ENCODE measurements around the gene CEP44. TPM values are rescaled to one million over a fixed set of nuclear protein-coding genes. Genes with fewer than 3 reads are reported as not detected.

Gene CEP44
- total RNA-seq, 2 experiments from 2014 or later: 25.1 to 26.9 TPM

- no peaks in the 10 kb centered on the region for H3K9me3 Mint-ChIP-seq
- H3K27me3 Mint-ChIP-seq: no peaks in the 10 kb centered on the region
- no peak overlapping the region for H3K27ac Mint-ChIP-seq
- H3K4me3 Mint-ChIP-seq: no peak overlapping the region
- peaks cover 20% of the 10 kb centered on the region for H3K36me3 Mint-ChIP-seq (ENCODE audit: low read depth)
- CTCF ChIA-PET: no interaction called here
- DNase-seq: no peak
- peaks cover 10% of the 10 kb centered on the region for H3K4me1 Mint-ChIP-seq
- POLR2A ChIA-PET: no interaction called here
These were observed 33.2 kb downstream of the CEP44 start for GRCh38 chr4:174316954-174317353.

GRCh38 chr4:174317531-174317930 is 33.8 kb downstream of the CEP44 start:
- H3K9me3 Mint-ChIP-seq: no peaks in the 10 kb centered on the region
- no peak overlapping the region for H3K27ac Mint-ChIP-seq
- peaks cover 18% of the 10 kb centered on the region for H3K36me3 Mint-ChIP-seq (ENCODE audit: low read depth)
- no peak for DNase-seq
- ChIA-PET POLR2A (no interaction called here), CTCF (no interaction called here)
- H3K4me1 Mint-ChIP-seq: peaks cover 10% of the 10 kb centered on the region
- H3K27me3 Mint-ChIP-seq: no peaks in the 10 kb centered on the region
- H3K4me3 Mint-ChIP-seq: no peak overlapping the region

GRCh38 chr4:174318829-174319764 is 35.4 kb downstream of the CEP44 start:
- peaks cover 9% of the 10 kb centered on the region for H3K36me3 Mint-ChIP-seq (ENCODE audit: low read depth)
- no peak for DNase-seq
- no peaks in the 10 kb centered on the region for H3K27me3 Mint-ChIP-seq
- H3K4me3 Mint-ChIP-seq: no peak overlapping the region
- no peaks in the 10 kb centered on the region for H3K4me1 Mint-ChIP-seq
- POLR2A ChIA-PET: no interaction called here
- no peaks in the 10 kb centered on the region for H3K9me3 Mint-ChIP-seq
- CTCF ChIA-PET: interaction anchor here (0.6 to 1.6 kb wide), 5 partner anchors 9 to 123 kb away, joined by 3 to 11 read pairs (median 4); no protein-coding TSS in a partner anchor
- no peak overlapping the region for H3K27ac Mint-ChIP-seq

GRCh38 chr4:174320494-174321199 is 36.9 kb downstream of the CEP44 start:
- DNase-seq: no peak
- ChIA-PET POLR2A (no interaction called here), CTCF (interaction anchor here (1.0 kb wide), 2 partner anchors 15 to 98 kb away, joined by 3 to 6 read pairs; no protein-coding TSS in a partner anchor)
- H3K27me3 Mint-ChIP-seq: no peaks in the 10 kb centered on the region
- no peak overlapping the region for H3K4me3 Mint-ChIP-seq
- no peak overlapping the region for H3K27ac Mint-ChIP-seq
- no peaks in the 10 kb centered on the region for H3K4me1 Mint-ChIP-seq
- peaks cover 4% of the 10 kb centered on the region for H3K36me3 Mint-ChIP-seq (ENCODE audit: low read depth)
- H3K9me3 Mint-ChIP-seq: no peaks in the 10 kb centered on the region

GRCh38 chr4:174324236-174324635 is 40.5 kb downstream of the CEP44 start:
- DNase-seq: no peak
- Mint-ChIP-seq H3K27ac (no peak overlapping the region), H3K27me3 (no peaks in the 10 kb centered on the region), H3K36me3 (ENCODE audit: low read depth) (no peaks in the 10 kb centered on the region), H3K4me1 (no peaks in the 10 kb centered on the region), H3K9me3 (no peaks in the 10 kb centered on the region), H3K4me3 (no peak overlapping the region)
- ChIA-PET CTCF (no interaction called here), POLR2A (no interaction called here)

GRCh38 chr4:174324725-174325124 is 41.0 kb downstream of the CEP44 start:
- no peak overlapping the region for H3K27ac Mint-ChIP-seq
- ChIA-PET CTCF (no interaction called here), POLR2A (no interaction called here)
- no peaks in the 10 kb centered on the region for H3K36me3 Mint-ChIP-seq (ENCODE audit: low read depth)
- H3K27me3 Mint-ChIP-seq: no peaks in the 10 kb centered on the region
- H3K4me1 Mint-ChIP-seq: no peaks in the 10 kb centered on the region
- H3K4me3 Mint-ChIP-seq: no peak overlapping the region
- DNase-seq: no peak
- H3K9me3 Mint-ChIP-seq: no peaks in the 10 kb centered on the region

- Mint-ChIP-seq H3K27ac (no peak overlapping the region), H3K27me3 (no peaks in the 10 kb centered on the region), H3K4me1 (no peaks in the 10 kb centered on the region), H3K9me3 (no peaks in the 10 kb centered on the region), H3K4me3 (no peak overlapping the region), H3K36me3 (ENCODE audit: low read depth) (no peaks in the 10 kb centered on the region)
- ChIA-PET CTCF (no interaction called here), POLR2A (no interaction called here)
- no peak for DNase-seq
These were observed 49.2 kb downstream of the CEP44 start for GRCh38 chr4:174332741-174333493.

GRCh38 chr4:174334628-174335027 is 50.9 kb downstream of the CEP44 start:
- ChIA-PET CTCF (no interaction called here), POLR2A (no interaction called here)
- no peak overlapping the region for H3K4me3 Mint-ChIP-seq

GRCh38 chr4:174340714-174341113 is 57.0 kb downstream of the CEP44 start:
- no peaks in the 10 kb centered on the region for H3K36me3 Mint-ChIP-seq (ENCODE audit: low read depth)
- no peaks in the 10 kb centered on the region for H3K9me3 Mint-ChIP-seq
- POLR2A ChIA-PET: no interaction called here
- no peaks in the 10 kb centered on the region for H3K4me1 Mint-ChIP-seq
- H3K27ac Mint-ChIP-seq: no peak overlapping the region
- CTCF ChIA-PET: no interaction called here
- H3K4me3 Mint-ChIP-seq: no peak overlapping the region
- no peak for DNase-seq
- peaks cover 16% of the 10 kb centered on the region for H3K27me3 Mint-ChIP-seq

More at GRCh38 chr4:174334628-174335027, 50.9 kb downstream of the CEP44 start:
- Mint-ChIP-seq H3K9me3 (no peaks in the 10 kb centered on the region), H3K4me1 (no peaks in the 10 kb centered on the region), H3K27me3 (no peaks in the 10 kb centered on the region), H3K27ac (no peak overlapping the region), H3K36me3 (ENCODE audit: low read depth) (no peaks in the 10 kb centered on the region)
- DNase-seq: no peak

- POLR2A ChIA-PET: no interaction called here
- no peaks in the 10 kb centered on the region for H3K36me3 Mint-ChIP-seq (ENCODE audit: low read depth)
These were observed 65.4 kb downstream of the CEP44 start for GRCh38 chr4:174349156-174349555.

GRCh38 chr4:174352061-174352819 is 68.5 kb downstream of the CEP44 start:
- H3K36me3 Mint-ChIP-seq (ENCODE audit: low read depth): no peaks in the 10 kb centered on the region
- H3K4me3 Mint-ChIP-seq: no peak overlapping the region
- H3K9me3 Mint-ChIP-seq: peaks cover 2% of the 10 kb centered on the region
- CTCF ChIA-PET: no interaction called here
- H3K4me1 Mint-ChIP-seq: peaks cover 2% of the 10 kb centered on the region
- POLR2A ChIA-PET: no interaction called here
- no peak overlapping the region for H3K27ac Mint-ChIP-seq
- H3K27me3 Mint-ChIP-seq: peaks cover 40% of the 10 kb centered on the region
- no peak for DNase-seq

More at GRCh38 chr4:174349156-174349555, 65.4 kb downstream of the CEP44 start:
- Mint-ChIP-seq H3K4me1 (no peaks in the 10 kb centered on the region), H3K27ac (no peak overlapping the region), H3K4me3 (no peak overlapping the region), H3K27me3 (peaks cover 50% of the 10 kb centered on the region), H3K9me3 (peaks cover 2% of the 10 kb centered on the region)
- CTCF ChIA-PET: no interaction called here
- no peak for DNase-seq

GRCh38 chr4:174357321-174357720 is 73.6 kb downstream of the CEP44 start:
- no peak overlapping the region for H3K4me3 Mint-ChIP-seq
- H3K4me1 Mint-ChIP-seq: peaks cover 31% of the 10 kb centered on the region
- POLR2A ChIA-PET: no interaction called here

More at GRCh38 chr4:174357321-174357720, 73.6 kb downstream of the CEP44 start:
- Mint-ChIP-seq H3K36me3 (ENCODE audit: low read depth) (no peaks in the 10 kb centered on the region), H3K27ac (no peak overlapping the region), H3K9me3 (no peaks in the 10 kb centered on the region), H3K27me3 (peaks cover 28% of the 10 kb centered on the region)
- CTCF ChIA-PET: interaction anchor here (1.7 kb wide), 1 partner anchor 8 kb away, joined by 7 read pairs; no protein-coding TSS in a partner anchor
- no peak for DNase-seq
